AG20443 (cell line): ENCODE measurements around the gene ISCA1.

Source experiments
- DNase-seq: peaks from one replicate; pipeline ENCODE4 v3.0.0; 2012; ENCODE audit warnings: low spot score, mixed read lengths

ISCA1 gene

DNA sequence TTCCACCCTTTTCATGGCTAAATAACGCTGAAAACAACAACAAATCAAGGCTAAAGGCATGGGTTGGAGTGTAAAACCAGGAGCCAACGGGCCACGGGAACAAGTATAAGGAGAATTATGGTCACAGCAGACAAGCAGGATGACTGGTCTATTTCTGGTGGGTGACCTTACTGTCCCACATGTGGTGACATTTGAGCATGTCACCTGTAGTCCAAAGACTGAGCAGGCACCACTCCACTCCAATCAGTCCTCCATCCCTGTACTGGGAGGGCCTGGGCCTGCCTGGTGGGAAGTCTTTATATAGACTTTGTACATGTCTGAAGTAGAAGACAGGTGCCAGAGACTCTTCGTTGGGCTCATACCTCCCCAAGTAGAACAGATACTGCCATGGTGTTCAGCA lies 59.7 kb downstream of the ISCA1 start:
- no peak for DNase-seq

DNA sequence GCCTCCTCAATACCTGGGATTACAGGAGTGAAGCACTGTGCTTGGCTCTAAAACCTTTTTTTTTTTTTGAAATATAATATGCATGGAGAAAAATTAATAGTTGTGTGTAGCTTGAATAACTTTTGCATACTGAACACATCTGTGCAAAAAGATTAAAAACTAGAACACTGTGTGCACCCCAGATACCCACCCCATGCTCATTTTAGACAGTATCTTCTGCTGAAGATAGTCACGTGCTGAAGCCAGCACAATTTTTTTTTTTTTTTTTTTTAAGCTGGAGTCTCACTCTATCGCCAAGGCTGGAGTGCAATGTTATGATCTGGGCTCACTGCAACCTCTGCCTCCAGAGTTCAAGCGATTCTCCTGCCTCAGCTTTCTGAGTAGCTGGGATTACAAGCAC lies 62.7 kb downstream of the ISCA1 start:
- no peak for DNase-seq

DNA sequence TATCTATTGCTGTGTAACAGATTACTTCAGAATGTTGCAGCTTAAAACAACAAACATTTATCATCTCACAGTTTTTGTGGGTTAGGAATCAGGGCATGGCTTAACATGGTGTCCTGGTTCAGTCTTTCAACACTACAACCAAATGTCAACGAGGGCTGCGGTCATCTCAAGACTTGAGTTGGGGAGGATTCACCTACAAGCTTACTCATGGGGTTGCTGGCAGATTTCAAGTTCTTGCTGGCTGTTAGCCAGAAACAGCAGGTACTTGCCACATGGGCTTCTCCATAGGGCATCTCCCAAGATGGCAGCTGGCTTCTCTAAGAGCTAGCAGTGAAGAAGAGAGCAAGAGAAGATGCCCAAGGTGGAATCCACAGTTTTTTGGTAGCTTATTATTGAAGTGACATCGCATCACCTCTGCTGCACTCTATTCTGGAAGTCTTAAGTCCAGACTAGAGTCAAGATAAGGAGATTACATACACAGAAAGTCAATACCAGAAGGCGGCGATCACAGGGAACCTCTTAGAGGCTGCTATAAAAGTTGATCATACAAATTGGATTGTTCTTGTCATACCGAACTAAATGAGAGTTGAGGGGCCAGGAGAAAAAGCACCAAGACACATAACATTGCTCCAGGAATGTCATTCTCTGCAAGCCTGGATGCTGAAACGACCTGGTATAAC lies 65.1 kb downstream of the ISCA1 start:
- DNase-seq: no peak
